ENCODE results near the gene SLC25A11.

The SLC25A11 gene

DNA sequence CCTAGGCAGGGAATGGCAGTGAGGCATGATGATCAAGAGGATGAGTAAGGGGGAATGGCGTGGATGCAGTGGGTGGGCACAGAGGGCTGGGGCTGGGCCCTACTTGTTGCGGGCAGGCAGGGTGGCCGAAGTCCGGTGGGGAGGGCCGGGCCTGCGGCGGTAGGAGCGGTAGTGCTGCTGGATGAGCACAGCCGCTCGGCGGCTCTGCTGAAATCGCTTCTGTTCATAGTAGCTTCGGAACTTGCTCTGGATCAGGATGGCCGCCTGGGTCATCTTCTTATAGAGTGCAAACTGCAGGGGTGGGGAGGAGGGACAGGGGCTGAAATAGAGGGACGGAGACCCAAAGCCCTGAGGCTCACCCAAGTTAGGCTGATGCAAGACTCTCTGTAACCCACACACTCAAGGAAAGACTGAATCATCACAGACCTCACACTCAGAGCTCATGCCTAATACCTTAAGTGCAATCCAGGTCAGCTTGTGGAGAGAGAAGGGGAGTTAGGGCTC is 29.3 kb upstream of the SLC25A11 start:
- no peak overlapping the region for H2AFZ ChIP-seq (ENCODE audit: low read depth, low read length)
- peaks cover 18% of the 10 kb centered on the region for H3K4me1 ChIP-seq (ENCODE audit: low read length)
- H3K36me3 ChIP-seq (replicated peaks; ENCODE audit: low read depth, low read length) = peaks cover 17% of the 10 kb centered on the region
- no peak overlapping the region for H3K4me2 ChIP-seq (ENCODE audit: low read length)
- TF ChIP-seq, protein P1, sequence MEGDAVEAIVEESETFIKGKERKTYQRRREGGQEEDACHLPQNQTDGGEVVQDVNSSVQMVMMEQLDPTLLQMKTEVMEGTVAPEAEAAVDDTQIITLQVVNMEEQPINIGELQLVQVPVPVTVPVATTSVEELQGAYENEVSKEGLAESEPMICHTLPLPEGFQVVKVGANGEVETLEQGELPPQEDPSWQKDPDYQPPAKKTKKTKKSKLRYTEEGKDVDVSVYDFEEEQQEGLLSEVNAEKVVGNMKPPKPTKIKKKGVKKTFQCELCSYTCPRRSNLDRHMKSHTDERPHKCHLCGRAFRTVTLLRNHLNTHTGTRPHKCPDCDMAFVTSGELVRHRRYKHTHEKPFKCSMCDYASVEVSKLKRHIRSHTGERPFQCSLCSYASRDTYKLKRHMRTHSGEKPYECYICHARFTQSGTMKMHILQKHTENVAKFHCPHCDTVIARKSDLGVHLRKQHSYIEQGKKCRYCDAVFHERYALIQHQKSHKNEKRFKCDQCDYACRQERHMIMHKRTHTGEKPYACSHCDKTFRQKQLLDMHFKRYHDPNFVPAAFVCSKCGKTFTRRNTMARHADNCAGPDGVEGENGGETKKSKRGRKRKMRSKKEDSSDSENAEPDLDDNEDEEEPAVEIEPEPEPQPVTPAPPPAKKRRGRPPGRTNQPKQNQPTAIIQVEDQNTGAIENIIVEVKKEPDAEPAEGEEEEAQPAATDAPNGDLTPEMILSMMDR (IDR thresholded peaks at IDR 0.05; ENCODE audit: low read depth, low read length) = no peak
- no peak for TF ChIP-seq EZH2phosphoT487 (IDR thresholded peaks at IDR 0.05; ENCODE audit: low read depth)
- H3K79me2 ChIP-seq (ENCODE audit: low read length) = peaks cover 14% of the 10 kb centered on the region
- no peak overlapping the region for H3K27ac ChIP-seq (ENCODE audit: low read length)
- no peak overlapping the region for H3K4me3 ChIP-seq (ENCODE audit: low read length)
- no peaks in the 10 kb centered on the region for H4K20me1 ChIP-seq (ENCODE audit: insufficient read depth, low read length)
- no peak overlapping the region for H3K9ac ChIP-seq (ENCODE audit: low read length)
- no peaks in the 10 kb centered on the region for H3K27me3 ChIP-seq (ENCODE audit: low read depth, low read length)
- H3K9me3 ChIP-seq (ENCODE audit: insufficient read depth, low read length) = no peaks in the 10 kb centered on the region

DNA sequence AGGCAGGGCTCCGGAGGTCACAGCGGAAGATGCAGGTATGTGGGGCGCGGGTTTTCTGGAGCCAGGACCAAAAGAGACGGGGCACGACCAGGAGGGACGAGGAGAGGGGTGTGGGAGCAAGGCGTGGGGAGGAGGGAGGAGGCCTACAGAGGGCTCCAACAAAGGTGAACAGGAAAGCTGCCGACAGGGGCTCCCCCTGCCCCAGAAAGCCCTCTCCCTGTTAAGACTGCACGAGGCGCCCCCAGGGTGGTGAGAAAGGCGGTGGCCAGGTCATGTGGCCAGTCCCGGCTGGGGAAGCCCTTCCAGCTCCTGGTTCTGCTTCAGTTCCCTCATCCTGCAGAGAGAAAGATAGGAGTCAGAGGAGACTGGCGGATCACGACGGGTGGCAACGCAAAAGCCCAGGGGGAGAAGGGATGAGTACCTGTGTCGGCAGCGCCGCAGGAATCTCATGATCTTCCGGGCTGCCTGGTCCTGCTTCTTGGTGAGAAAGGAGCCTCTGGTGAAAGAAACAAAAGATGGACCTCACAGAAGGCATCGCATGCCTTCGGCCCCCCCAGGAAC is 28.7 kb upstream of the SLC25A11 start:
- H2AFZ ChIP-seq (ENCODE audit: low read depth, low read length) = no peak overlapping the region
- peaks cover 18% of the 10 kb centered on the region for H3K4me1 ChIP-seq (ENCODE audit: low read length)
- peak overlapping the region; percentile 86 for H3K9ac ChIP-seq (ENCODE audit: low read length)
- H4K20me1 ChIP-seq (ENCODE audit: insufficient read depth, low read length) = no peaks in the 10 kb centered on the region
- H3K36me3 ChIP-seq (replicated peaks; ENCODE audit: low read depth, low read length) = peaks cover 17% of the 10 kb centered on the region
- H3K9me3 ChIP-seq (ENCODE audit: insufficient read depth, low read length) = no peaks in the 10 kb centered on the region
- H3K79me2 ChIP-seq (ENCODE audit: low read length) = peaks cover 14% of the 10 kb centered on the region
- H3K27me3 ChIP-seq (ENCODE audit: low read depth, low read length) = no peaks in the 10 kb centered on the region
- H3K27ac ChIP-seq (ENCODE audit: low read length) = no peak overlapping the region
- TF ChIP-seq, protein P1 (IDR thresholded peaks at IDR 0.05; ENCODE audit: low read depth, low read length) = no peak
- TF ChIP-seq EZH2phosphoT487 (IDR thresholded peaks at IDR 0.05; ENCODE audit: low read depth) = no peak
- peak overlapping the region; percentile 98 for H3K4me2 ChIP-seq (ENCODE audit: low read length)
- H3K4me3 ChIP-seq (ENCODE audit: low read length) = peak overlapping the region; percentile 99

- peaks cover 17% of the 10 kb centered on the region for H3K36me3 ChIP-seq (replicated peaks; ENCODE audit: low read depth, low read length)
- H3K27me3 ChIP-seq (ENCODE audit: low read depth, low read length) = no peaks in the 10 kb centered on the region
- peak within 1 kb of the TSS; percentile 86 for H3K9ac ChIP-seq (ENCODE audit: low read length)
- no peak for TF ChIP-seq EZH2phosphoT487 (IDR thresholded peaks at IDR 0.05; ENCODE audit: low read depth)
- TF ChIP-seq, protein P1 (IDR thresholded peaks at IDR 0.05; ENCODE audit: low read depth, low read length) = no peak
- peaks cover 18% of the 10 kb centered on the region for H3K4me1 ChIP-seq (ENCODE audit: low read length)
- H4K20me1 ChIP-seq (ENCODE audit: insufficient read depth, low read length) = no peaks in the 10 kb centered on the region
- peak within 1 kb of the TSS; percentile 99 for H3K27ac ChIP-seq (ENCODE audit: low read length)
- peaks cover 14% of the 10 kb centered on the region for H3K79me2 ChIP-seq (ENCODE audit: low read length)
- H3K4me3 ChIP-seq (ENCODE audit: low read length) = peak within 1 kb of the TSS; percentile 99
- no peaks in the 10 kb centered on the region for H3K9me3 ChIP-seq (ENCODE audit: insufficient read depth, low read length)
- peak within 1 kb of the TSS; percentile 61; the same call in 1 of the 2 replicates for H2AFZ ChIP-seq (ENCODE audit: low read depth, low read length)
- peak within 1 kb of the TSS; percentile 98 for H3K4me2 ChIP-seq (ENCODE audit: low read length)
These were observed 28.0 kb upstream of the SLC25A11 start, which contains the start of gene SPAG7 for GRCh38 chr17:4967539-4968485. TSS of gene SPAG7 (minus strand) at chr17:4967817. CDS start at chr17:4967804, 13 bp downstream.

All from OCI-LY3 (cell line).